Loucy (cell line): ENCODE results near the gene NRG3.

ENCODE experiments used
- H2AFZ ChIP-seq: fragments of 200-600 bp; sonication (generic); 2 replicates; pipeline ENCODE4 v1.6.0; 2016; ENCODE audit warnings: antibody characterized with exemption, mild to moderate bottlenecking, low read length, moderate library complexity
- H3F3A ChIP-seq: fragments of 200-600 bp; 2 replicates; pipeline ENCODE4 v1.6.0; 2016; ENCODE audit warnings: antibody characterized with exemption, low read depth, mild to moderate bottlenecking
- H3K27me3 ChIP-seq: fragments of 200-600 bp; sonication (generic); 2 replicates; pipeline ENCODE4 v1.6.1; 2014; ENCODE audit warnings: low read length, mild to moderate bottlenecking; ENCODE audit not compliant: insufficient read depth, poor library complexity, severe bottlenecking
- H3K36me3 ChIP-seq: fragments of 200-600 bp; sonication (generic); 2 replicates; pipeline ENCODE4 v1.6.1; 2016; ENCODE audit warnings: low read length; ENCODE audit not compliant: insufficient read depth
- H3K4me1 ChIP-seq: fragments of 200-600 bp; sonication (generic); 2 replicates; pipeline ENCODE4 v1.5.1; 2014; ENCODE audit warnings: low read length, mild to moderate bottlenecking; ENCODE audit not compliant: insufficient read depth, poor library complexity, severe bottlenecking
- H3K4me2 ChIP-seq: fragments of 200-600 bp; sonication (generic); 2 replicates; pipeline ENCODE4 v1.6.0; 2014; ENCODE audit warnings: antibody characterized with exemption, low read length, low read depth, mild to moderate bottlenecking; ENCODE audit not compliant: poor library complexity, severe bottlenecking
- H3K4me3 ChIP-seq: fragments of 200-600 bp; sonication (generic); 2 replicates; pipeline ENCODE4 v1.5.1; 2014; ENCODE audit warnings: low read length, mild to moderate bottlenecking, mixed read lengths; ENCODE audit not compliant: poor library complexity, severe bottlenecking
- H3K79me2 ChIP-seq: fragments of 200-600 bp; sonication (generic); 2 replicates; pipeline ENCODE4 v1.6.1; 2014; ENCODE audit warnings: low read length; ENCODE audit not compliant: insufficient read depth
- H3K9ac ChIP-seq: fragments of 200-600 bp; sonication (generic); 2 replicates; pipeline ENCODE4 v1.6.0; 2014; ENCODE audit warnings: mild to moderate bottlenecking, low read depth, low read length, moderate library complexity; ENCODE audit not compliant: poor library complexity, severe bottlenecking
- H3K9me2 ChIP-seq: fragments of 200-600 bp; sonication (generic); replicated peaks from 2 replicates; pipeline ENCODE4 v1.6.1; 2016; ENCODE audit warnings: low read depth, low read length, mixed read lengths
- H3K9me3 ChIP-seq: fragments of 200-600 bp; sonication (generic); 2 replicates; pipeline ENCODE4 v1.6.1; 2014; ENCODE audit warnings: mild to moderate bottlenecking, antibody characterized with exemption, low read length, low read depth; ENCODE audit not compliant: insufficient read depth
- H4K20me1 ChIP-seq: fragments of 200-600 bp; sonication (generic); 2 replicates; pipeline ENCODE4 v1.6.0; 2014; ENCODE audit warnings: antibody characterized with exemption, low read length, mild to moderate bottlenecking; ENCODE audit not compliant: insufficient read depth, poor library complexity, severe bottlenecking
- EZH2phosphoT487 ChIP-seq: fragments of 200-600 bp; IDR thresholded peaks from 2 replicates; pipeline ENCODE4 v1.6.1; 2018; ENCODE audit warnings: antibody characterized with exemption, mild to moderate bottlenecking, moderate library complexity, borderline replicate concordance
- TF ChIP-seq, protein P1 (sequence below): fragments of 200-600 bp; sonication (generic); conservative IDR thresholded peaks from 2 replicates; pipeline ENCODE4 v1.5.1; 2014; ENCODE audit warnings: mild to moderate bottlenecking, antibody characterized with exemption, low read length

The NRG3 gene

DNA sequence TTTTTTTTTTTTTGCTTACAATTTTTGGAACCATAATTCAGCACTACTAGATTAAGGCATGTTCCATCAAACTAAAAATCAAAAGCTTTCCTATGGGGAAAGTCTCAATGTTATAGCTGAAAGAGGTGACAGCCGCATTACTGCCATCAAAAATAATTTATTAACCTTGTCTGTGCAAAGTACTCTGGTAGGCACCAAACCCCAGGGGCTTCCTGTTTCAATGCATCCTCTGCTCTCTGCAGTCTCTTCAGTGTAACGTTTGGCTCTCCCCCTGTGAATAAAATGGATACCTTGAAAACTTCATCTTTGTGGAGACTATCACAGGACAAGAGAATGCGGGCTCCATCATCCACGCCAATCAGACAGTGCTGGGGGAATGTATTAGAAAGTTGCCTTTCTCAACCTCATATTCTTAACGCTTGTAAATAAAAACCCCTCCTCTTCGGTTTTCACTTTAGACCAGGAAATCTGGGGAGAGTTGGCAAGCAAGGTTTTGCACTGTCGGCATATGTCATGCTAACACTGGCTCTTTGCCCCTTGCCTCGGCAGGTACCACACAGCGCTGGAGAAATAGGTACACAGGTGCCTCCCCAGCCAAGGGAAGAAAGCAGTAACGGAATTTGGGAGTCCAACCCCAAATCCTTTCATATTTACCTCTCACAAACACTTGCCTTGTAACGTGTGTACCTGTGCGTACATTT is 1.6 kb upstream of the NRG3 start:
- no peak overlapping the region for H3K4me2 ChIP-seq

GRCh38 chr10:81873932-81874816 is 820 bp upstream of the NRG3 start:
- H3K9ac ChIP-seq = no peak overlapping the region
- H2AFZ ChIP-seq = no peak overlapping the region
- H3K4me1 ChIP-seq = no peaks in the 10 kb centered on the region
- no peaks in the 10 kb centered on the region for H3F3A ChIP-seq
- TF ChIP-seq EZH2phosphoT487 = no peak
- TF ChIP-seq, protein P1, sequence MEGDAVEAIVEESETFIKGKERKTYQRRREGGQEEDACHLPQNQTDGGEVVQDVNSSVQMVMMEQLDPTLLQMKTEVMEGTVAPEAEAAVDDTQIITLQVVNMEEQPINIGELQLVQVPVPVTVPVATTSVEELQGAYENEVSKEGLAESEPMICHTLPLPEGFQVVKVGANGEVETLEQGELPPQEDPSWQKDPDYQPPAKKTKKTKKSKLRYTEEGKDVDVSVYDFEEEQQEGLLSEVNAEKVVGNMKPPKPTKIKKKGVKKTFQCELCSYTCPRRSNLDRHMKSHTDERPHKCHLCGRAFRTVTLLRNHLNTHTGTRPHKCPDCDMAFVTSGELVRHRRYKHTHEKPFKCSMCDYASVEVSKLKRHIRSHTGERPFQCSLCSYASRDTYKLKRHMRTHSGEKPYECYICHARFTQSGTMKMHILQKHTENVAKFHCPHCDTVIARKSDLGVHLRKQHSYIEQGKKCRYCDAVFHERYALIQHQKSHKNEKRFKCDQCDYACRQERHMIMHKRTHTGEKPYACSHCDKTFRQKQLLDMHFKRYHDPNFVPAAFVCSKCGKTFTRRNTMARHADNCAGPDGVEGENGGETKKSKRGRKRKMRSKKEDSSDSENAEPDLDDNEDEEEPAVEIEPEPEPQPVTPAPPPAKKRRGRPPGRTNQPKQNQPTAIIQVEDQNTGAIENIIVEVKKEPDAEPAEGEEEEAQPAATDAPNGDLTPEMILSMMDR = no peak
- no peaks in the 10 kb centered on the region for H3K36me3 ChIP-seq
- no peaks in the 10 kb centered on the region for H3K9me3 ChIP-seq
- H3K4me3 ChIP-seq = no peak overlapping the region
- no peaks in the 10 kb centered on the region for H3K9me2 ChIP-seq
- no peaks in the 10 kb centered on the region for H3K79me2 ChIP-seq
- H3K27me3 ChIP-seq = no peaks in the 10 kb centered on the region
- no peak overlapping the region for H3K4me2 ChIP-seq
- H4K20me1 ChIP-seq = no peaks in the 10 kb centered on the region

More for the DNA sequence above, 1.6 kb upstream of the NRG3 start:
- H3K79me2 ChIP-seq = no peaks in the 10 kb centered on the region
- TF ChIP-seq, protein P1 = no peak
- TF ChIP-seq EZH2phosphoT487 = no peak
- H3K9me3 ChIP-seq = no peaks in the 10 kb centered on the region
- H3K36me3 ChIP-seq = no peaks in the 10 kb centered on the region
- H4K20me1 ChIP-seq = no peaks in the 10 kb centered on the region
- no peaks in the 10 kb centered on the region for H3K4me1 ChIP-seq
- no peaks in the 10 kb centered on the region for H3K9me2 ChIP-seq
- H3F3A ChIP-seq = no peaks in the 10 kb centered on the region
- H2AFZ ChIP-seq = no peak overlapping the region
- no peaks in the 10 kb centered on the region for H3K27me3 ChIP-seq
- H3K9ac ChIP-seq = no peak overlapping the region
- H3K4me3 ChIP-seq = no peak overlapping the region

- H3K9me2 ChIP-seq = no peaks in the 10 kb centered on the region
- no peak overlapping the region for H3K4me3 ChIP-seq
- H3K79me2 ChIP-seq = no peaks in the 10 kb centered on the region
- no peaks in the 10 kb centered on the region for H4K20me1 ChIP-seq
- no peak overlapping the region for H2AFZ ChIP-seq
- H3F3A ChIP-seq = no peaks in the 10 kb centered on the region
- no peak overlapping the region for H3K9ac ChIP-seq
- no peaks in the 10 kb centered on the region for H3K9me3 ChIP-seq
- H3K4me2 ChIP-seq = no peak overlapping the region
- no peaks in the 10 kb centered on the region for H3K36me3 ChIP-seq
- no peaks in the 10 kb centered on the region for H3K27me3 ChIP-seq
- TF ChIP-seq, protein P1 = no peak
- no peak for TF ChIP-seq EZH2phosphoT487
- H3K4me1 ChIP-seq = no peaks in the 10 kb centered on the region
Observed at GRCh38 chr10:81875467-81876252, 666 bp downstream of the NRG3 start.
